MCF 10A (cell line): Measurements from ENCODE around the gene NUDT15. TPM values are rescaled to one million over a fixed set of nuclear protein-coding genes. Genes with fewer than 3 reads are reported as not detected.
"Not testable (repeated sequence)": the region's sequence is repeated elsewhere in the genome, so short reads cannot be mapped to it uniquely, and the experiment has no call there.

ENCODE experiments used
- BruUV-seq: library from RNA; stranded (reverse); fragments of 400-500 nt; replicated peaks from 2 replicates; lab custom pipeline; 2021; lab: Mats Ljungman, UMichigan
- CTCF ChIA-PET: fragments of 300-600 bp; sonication (Branson Sonifier 250); formaldehyde crosslinking; extraction: SDS; loops from one replicate; lab custom pipeline; 2021; ENCODE audit warnings: antibody characterized with exemption, inconsistent platforms; lab: Yijun Ruan, JAX
- POLR2A ChIA-PET: fragments of 300-600, 350-650 bp; sonication (Branson Sonifier 250); formaldehyde crosslinking; extraction: SDS; loops from one replicate; lab custom pipeline; 2020; ENCODE audit warnings: antibody characterized with exemption, inconsistent platforms; lab: Yijun Ruan, JAX
- DNase-seq: peaks from one replicate; pipeline ENCODE4 v3.0.0-alpha.2; 2018; ENCODE audit not compliant: unreplicated experiment
- H3K27ac Mint-ChIP-seq: one replicate; pipeline ENCODE4 v1.8.0; 2022; ENCODE audit warnings: mild to moderate bottlenecking, low read depth, mixed read lengths; ENCODE audit not compliant: unreplicated experiment
- H3K27me3 Mint-ChIP-seq: one replicate; pipeline ENCODE4 v1.8.0; 2022; ENCODE audit warnings: mixed read lengths; ENCODE audit not compliant: insufficient read depth, unreplicated experiment
- H3K36me3 Mint-ChIP-seq: one replicate; pipeline ENCODE4 v1.8.0; 2022; ENCODE audit warnings: mild to moderate bottlenecking, moderate library complexity, mixed read lengths; ENCODE audit not compliant: insufficient read depth, unreplicated experiment
- H3K4me1 Mint-ChIP-seq: one replicate; pipeline ENCODE4 v1.8.0; 2022; ENCODE audit warnings: mixed read lengths; ENCODE audit not compliant: insufficient read depth, unreplicated experiment
- H3K4me3 Mint-ChIP-seq: one replicate; pipeline ENCODE4 v1.8.0; 2022; ENCODE audit warnings: mild to moderate bottlenecking, moderate library complexity, mixed read lengths; ENCODE audit not compliant: unreplicated experiment
- H3K9me3 Mint-ChIP-seq: one replicate; pipeline ENCODE4 v1.8.0; 2022; ENCODE audit warnings: mixed read lengths; ENCODE audit not compliant: unreplicated experiment
- intact Hi-C: fragments of 100-400 bp; cut with micrococcal nuclease; formaldehyde crosslinking; loops from 2 replicates; pipeline ENCODE4 v1.14.1; 2022
- total RNA-seq: library from RNA; stranded (reverse); gene quantifications from 2 replicates; pipeline ENCODE4 v1.2.3, GENCODE V29; 2022
- TF ChIP-seq, protein P1 (sequence below): fragments of 200-600 bp; IDR thresholded peaks from one replicate; pipeline ENCODE4 v1.8.0; 2022; ENCODE audit warnings: antibody characterized with exemption, mild to moderate bottlenecking; ENCODE audit not compliant: unreplicated experiment

Gene NUDT15
- total RNA-seq, 1 experiment from 2014 or later, result 21.6 TPM

DNA sequence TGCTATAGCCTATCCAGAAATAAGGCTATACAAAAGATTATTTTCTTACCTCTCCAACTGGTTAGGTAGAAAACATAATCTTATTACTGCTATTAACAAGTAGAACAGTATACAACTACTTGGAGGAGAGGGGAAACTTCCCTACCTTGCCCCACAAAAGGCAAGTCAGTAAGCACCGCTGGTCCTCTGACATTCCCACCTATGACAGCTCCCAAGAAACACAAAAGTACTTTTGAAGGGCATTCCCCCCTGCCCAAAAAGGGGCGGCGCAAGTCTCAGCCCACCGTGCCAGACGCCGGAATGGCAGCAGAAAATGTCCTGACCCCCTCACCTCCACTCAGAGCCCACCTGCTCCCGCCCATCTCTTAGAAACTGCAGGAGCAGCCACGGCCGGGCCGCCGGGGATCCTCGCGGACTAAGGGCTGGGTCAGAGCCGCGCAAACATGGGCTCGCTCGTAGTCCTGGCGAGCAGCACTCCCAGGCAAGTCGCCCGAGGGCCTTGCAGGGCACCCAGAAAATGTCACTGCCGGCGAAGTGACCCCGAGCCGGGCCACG is 36.9 kb upstream of the NUDT15 start:
- CTCF ChIA-PET, result interaction anchor here (4.8 kb wide), 1 partner anchor 37 kb away, joined by 24 read pairs; the partner anchor contains the start of gene NUDT15
- no peaks in the 10 kb centered on the region for H3K27me3 Mint-ChIP-seq
- POLR2A ChIA-PET, result interaction anchor here (0.6 to 8.5 kb wide), 15 partner anchors 9 to 234 kb away, joined by 3 to 70 read pairs (median 4); partner anchors contain the start of genes ITM2B and NUDT15
- TF ChIP-seq, protein P1, sequence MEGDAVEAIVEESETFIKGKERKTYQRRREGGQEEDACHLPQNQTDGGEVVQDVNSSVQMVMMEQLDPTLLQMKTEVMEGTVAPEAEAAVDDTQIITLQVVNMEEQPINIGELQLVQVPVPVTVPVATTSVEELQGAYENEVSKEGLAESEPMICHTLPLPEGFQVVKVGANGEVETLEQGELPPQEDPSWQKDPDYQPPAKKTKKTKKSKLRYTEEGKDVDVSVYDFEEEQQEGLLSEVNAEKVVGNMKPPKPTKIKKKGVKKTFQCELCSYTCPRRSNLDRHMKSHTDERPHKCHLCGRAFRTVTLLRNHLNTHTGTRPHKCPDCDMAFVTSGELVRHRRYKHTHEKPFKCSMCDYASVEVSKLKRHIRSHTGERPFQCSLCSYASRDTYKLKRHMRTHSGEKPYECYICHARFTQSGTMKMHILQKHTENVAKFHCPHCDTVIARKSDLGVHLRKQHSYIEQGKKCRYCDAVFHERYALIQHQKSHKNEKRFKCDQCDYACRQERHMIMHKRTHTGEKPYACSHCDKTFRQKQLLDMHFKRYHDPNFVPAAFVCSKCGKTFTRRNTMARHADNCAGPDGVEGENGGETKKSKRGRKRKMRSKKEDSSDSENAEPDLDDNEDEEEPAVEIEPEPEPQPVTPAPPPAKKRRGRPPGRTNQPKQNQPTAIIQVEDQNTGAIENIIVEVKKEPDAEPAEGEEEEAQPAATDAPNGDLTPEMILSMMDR, result no peak
- H3K4me3 Mint-ChIP-seq, result peak overlapping the region; percentile 80
- peaks cover 8% of the 10 kb centered on the region for H3K36me3 Mint-ChIP-seq
- intact Hi-C loops, result loop anchor here (2.0 kb wide), 1 partner anchor 36 kb away; the partner anchor contains the start of gene NUDT15
- peak; percentile 28 for DNase-seq
- peak overlapping the region; percentile 91 for H3K27ac Mint-ChIP-seq
- H3K9me3 Mint-ChIP-seq, result no peaks in the 10 kb centered on the region
- BruUV-seq, result TSS peak; percentile 29
- H3K4me1 Mint-ChIP-seq, result peaks cover 41% of the 10 kb centered on the region

- Mint-ChIP-seq H3K4me3 (peak within 1 kb of the TSS; percentile 80), H3K4me1 (peaks cover 41% of the 10 kb centered on the region), H3K27me3 (no peaks in the 10 kb centered on the region), H3K27ac (peak within 1 kb of the TSS; percentile 91), H3K9me3 (no peaks in the 10 kb centered on the region), H3K36me3 (peaks cover 2% of the 10 kb centered on the region)
- intact Hi-C loops, result loop anchor here (2.0 kb wide), 1 partner anchor 36 kb away; the partner anchor contains the start of gene NUDT15
- BruUV-seq, result TSS peak; percentile 71
- POLR2A ChIA-PET, result interaction anchor here (0.6 to 8.5 kb wide), 15 partner anchors 13 to 232 kb away, joined by 3 to 70 read pairs (median 3); partner anchors contain the start of genes ITM2B and NUDT15
- CTCF ChIA-PET, result interaction anchor here (0.6 to 1.2 kb wide), 3 partner anchors 22 to 155 kb away, joined by 3 to 6 read pairs (median 3); partner anchors contain the start of gene NUDT15
- TF ChIP-seq, protein P1, result no peak
- peak; percentile 91 for DNase-seq
Observed at GRCh38 chr13:48001114-48001881, 36.2 kb upstream of the NUDT15 start, which contains the start of gene SUCLA2. TSS of gene SUCLA2 (minus strand) at chr13:48001273. CDS start at chr13:48001269, 4 bp downstream.

GRCh38 chr13:48001999-48002398 is 35.5 kb upstream of the NUDT15 start:
- DNase-seq, result peak; percentile 33
- H3K4me1 Mint-ChIP-seq, result peaks cover 41% of the 10 kb centered on the region
- POLR2A ChIA-PET, result interaction anchor here (0.6 to 8.5 kb wide), 3 partner anchors 36 to 210 kb away, joined by 3 to 70 read pairs (median 4); partner anchors contain the start of gene NUDT15
- not testable (repeated sequence) for BruUV-seq, H3K27me3 Mint-ChIP-seq, H3K36me3 Mint-ChIP-seq, H3K9me3 Mint-ChIP-seq
- peak overlapping the region; percentile 91 for H3K27ac Mint-ChIP-seq
- peak overlapping the region; percentile 80 for H3K4me3 Mint-ChIP-seq
- CTCF ChIA-PET, result interaction anchor here (0.6 to 1.2 kb wide), 3 partner anchors 36 to 155 kb away, joined by 3 to 6 read pairs (median 3); partner anchors contain the start of gene NUDT15
- intact Hi-C loops, result loop anchor here (2.0 kb wide), 1 partner anchor 35 kb away; the partner anchor contains the start of gene NUDT15

- peak overlapping the region; percentile 18 for H3K27ac Mint-ChIP-seq
- no peaks in the 10 kb centered on the region for H3K9me3 Mint-ChIP-seq
- ChIA-PET CTCF (interaction anchor here (0.9 to 2.0 kb wide), 2 partner anchors 33 to 210 kb away, joined by 3 to 7 read pairs; partner anchors contain the start of gene NUDT15), POLR2A (interaction anchor here (0.7 to 8.5 kb wide), 2 partner anchors 34 to 231 kb away, joined by 3 to 70 read pairs; partner anchors contain the start of gene NUDT15)
- H3K4me3 Mint-ChIP-seq, result no peak overlapping the region
- H3K27me3 Mint-ChIP-seq, result no peaks in the 10 kb centered on the region
- no peaks in the 10 kb centered on the region for H3K36me3 Mint-ChIP-seq
- TF ChIP-seq, protein P1, result no peak
- DNase-seq, result no peak
- H3K4me1 Mint-ChIP-seq, result peaks cover 54% of the 10 kb centered on the region
- BruUV-seq, result no TSS peak
- intact Hi-C loops, result no loop called here
Observed at GRCh38 chr13:48004201-48004600, 33.3 kb upstream of the NUDT15 start.
